WERI-Rb-1 (cell line): ENCODE results near the gene PM20D1.
"Not testable (repeated sequence)": the region's sequence is repeated elsewhere in the genome, so short reads cannot be mapped to it uniquely, and the experiment has no call there.

Experiments used
- DNase-seq: peaks from one replicate; pipeline ENCODE4 v3.0.0-alpha.2; 2020
- H3K27ac ChIP-seq: fragments of 250-450 bp; sonication (Bioruptor Pico); 2 replicates; pipeline ENCODE4 v1.5.1; 2020; ENCODE audit warnings: mild to moderate bottlenecking, moderate library complexity
- H3K27me3 ChIP-seq: fragments of 250-450 bp; sonication (Bioruptor Pico); 2 replicates; pipeline ENCODE4 v1.5.1; 2021; ENCODE audit warnings: mild to moderate bottlenecking, low read depth, moderate library complexity; ENCODE audit not compliant: insufficient read depth, severe bottlenecking
- H3K36me3 ChIP-seq: fragments of 250-450 bp; sonication (Bioruptor Pico); 2 replicates; pipeline ENCODE4 v1.5.1; 2020; ENCODE audit warnings: mild to moderate bottlenecking, moderate library complexity
- H3K4me3 ChIP-seq: 2 replicates; pipeline ENCODE4 v1.5.1; 2011; ENCODE audit warnings: low read depth, mild to moderate bottlenecking, control low read depth, low read length
- H3K9me3 ChIP-seq: fragments of 250-450 bp; sonication (Bioruptor Pico); 2 replicates; pipeline ENCODE4 v1.5.1; 2021; ENCODE audit warnings: mild to moderate bottlenecking, moderate library complexity; ENCODE audit not compliant: severe bottlenecking
- CTCF ChIP-seq: IDR thresholded peaks from 2 replicates; pipeline ENCODE4 v1.5.1; 2011; ENCODE audit warnings: low read depth, mild to moderate bottlenecking, control low read depth, inconsistent platforms, low read length

Gene PM20D1

GRCh38 chr1:205832326-205832751 lies 17.6 kb downstream of the PM20D1 start:
- no peaks in the 10 kb centered on the region for H3K9me3 ChIP-seq
- H3K27me3 ChIP-seq = no peaks in the 10 kb centered on the region
- TF ChIP-seq CTCF = no peak
- DNase-seq = no peak
- no peak overlapping the region for H3K4me3 ChIP-seq
- H3K27ac ChIP-seq = no peak overlapping the region
- no peaks in the 10 kb centered on the region for H3K36me3 ChIP-seq

GRCh38 chr1:205827623-205828022 lies 22.3 kb downstream of the PM20D1 start:
- peak; percentile 67 for TF ChIP-seq CTCF
- no peaks in the 10 kb centered on the region for H3K36me3 ChIP-seq
- no peaks in the 10 kb centered on the region for H3K9me3 ChIP-seq
- DNase-seq = peak; percentile 73
- H3K27ac ChIP-seq = no peak overlapping the region
- H3K27me3 ChIP-seq = no peaks in the 10 kb centered on the region
- no peak overlapping the region for H3K4me3 ChIP-seq

DNA sequence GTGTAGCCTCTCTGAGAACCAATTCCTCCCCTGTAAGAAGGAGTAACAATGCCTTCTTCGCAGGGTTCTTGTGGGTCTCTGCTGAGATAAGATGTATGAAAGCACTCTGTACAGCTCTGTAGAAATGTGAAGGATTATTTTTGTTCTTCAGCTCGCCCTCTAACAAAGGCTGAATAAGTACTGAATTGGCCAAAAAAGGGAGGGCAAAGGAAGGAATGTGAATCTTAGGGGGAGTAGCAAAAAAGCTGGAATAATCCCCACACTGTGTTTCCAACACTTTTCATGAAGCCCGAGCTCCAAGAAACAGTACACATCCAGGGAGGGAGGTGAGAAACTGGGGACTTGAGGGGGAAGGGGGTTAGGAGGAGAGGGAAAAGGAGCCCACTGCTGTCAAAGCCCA lies 22.9 kb downstream of the PM20D1 start:
- no peak overlapping the region for H3K4me3 ChIP-seq
- no peak for TF ChIP-seq CTCF
- H3K27ac ChIP-seq = no peak overlapping the region
- DNase-seq = no peak
- no peaks in the 10 kb centered on the region for H3K9me3 ChIP-seq
- no peaks in the 10 kb centered on the region for H3K27me3 ChIP-seq
- H3K36me3 ChIP-seq = no peaks in the 10 kb centered on the region

DNA sequence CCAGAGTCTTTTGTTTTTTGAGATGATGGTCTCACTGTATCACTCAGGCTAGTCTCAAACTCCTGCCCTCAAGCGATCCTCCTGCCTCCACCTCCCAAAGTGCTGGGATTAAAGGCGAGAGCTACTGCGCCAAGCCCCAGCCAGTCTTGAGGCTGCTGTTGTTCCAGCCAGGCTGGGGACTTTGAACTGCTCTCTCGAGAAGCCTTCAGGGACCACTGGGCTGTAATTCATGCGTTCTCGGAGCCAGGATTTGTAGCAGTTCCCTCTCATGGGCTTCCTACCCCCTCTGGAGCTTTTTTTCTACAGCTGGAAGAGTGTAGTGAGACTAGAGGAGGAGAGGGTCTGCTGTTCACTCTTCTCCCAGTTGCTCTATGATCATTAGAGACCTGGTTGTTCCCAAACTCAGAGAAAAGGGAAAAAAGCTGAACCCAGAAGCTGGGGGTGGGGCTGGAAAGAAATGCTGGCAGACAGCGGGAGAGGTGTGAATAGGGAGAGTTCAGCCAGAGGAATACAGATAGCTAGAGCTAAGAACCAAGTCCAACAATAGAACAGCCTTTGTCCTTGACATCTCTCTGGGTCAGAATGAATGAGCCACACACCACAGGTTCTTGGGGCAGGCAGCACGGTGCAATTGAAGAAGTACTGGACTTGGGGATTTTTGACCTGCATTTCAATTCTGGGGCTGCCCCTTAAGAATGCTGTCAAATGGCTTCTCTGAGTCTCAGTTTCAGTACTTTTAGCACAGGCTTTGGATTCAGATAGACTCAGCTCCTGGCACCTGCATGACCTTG lies 23.7 kb downstream of the PM20D1 start:
- DNase-seq = no peak
- no peaks in the 10 kb centered on the region for H3K9me3 ChIP-seq
- no peak overlapping the region for H3K27ac ChIP-seq

DNA sequence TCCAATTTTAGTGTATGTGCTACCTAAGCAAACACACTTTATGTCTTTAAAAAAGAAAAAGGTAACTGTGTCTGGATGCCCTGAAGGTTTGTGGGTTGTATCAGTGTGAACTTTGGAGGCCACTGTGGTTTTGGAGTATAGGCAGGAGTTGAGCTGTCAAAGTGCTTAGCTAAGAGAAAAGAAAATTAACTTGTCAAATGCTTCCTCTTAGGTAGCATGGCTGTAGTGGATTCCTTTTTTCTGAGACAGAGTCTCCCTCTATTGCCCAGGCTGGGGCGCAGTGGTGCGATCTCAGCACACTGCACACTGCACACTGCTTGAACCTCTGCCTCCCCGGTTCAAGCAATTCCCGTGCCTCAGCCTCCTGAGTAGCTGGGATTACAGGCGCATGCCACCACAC lies 25.8 kb downstream of the PM20D1 start:
- Histone ChIP-seq H3K36me3 (no peaks in the 10 kb centered on the region), H3K4me3 (no peak overlapping the region), H3K27me3 (no peaks in the 10 kb centered on the region), H3K27ac (no peak overlapping the region), H3K9me3 (no peaks in the 10 kb centered on the region)
- TF ChIP-seq CTCF = no peak
- DNase-seq = no peak

More for the DNA sequence above, 23.7 kb downstream of the PM20D1 start:
- no peaks in the 10 kb centered on the region for H3K36me3 ChIP-seq
- no peak for TF ChIP-seq CTCF
- H3K4me3 ChIP-seq = no peak overlapping the region
- no peaks in the 10 kb centered on the region for H3K27me3 ChIP-seq

DNA sequence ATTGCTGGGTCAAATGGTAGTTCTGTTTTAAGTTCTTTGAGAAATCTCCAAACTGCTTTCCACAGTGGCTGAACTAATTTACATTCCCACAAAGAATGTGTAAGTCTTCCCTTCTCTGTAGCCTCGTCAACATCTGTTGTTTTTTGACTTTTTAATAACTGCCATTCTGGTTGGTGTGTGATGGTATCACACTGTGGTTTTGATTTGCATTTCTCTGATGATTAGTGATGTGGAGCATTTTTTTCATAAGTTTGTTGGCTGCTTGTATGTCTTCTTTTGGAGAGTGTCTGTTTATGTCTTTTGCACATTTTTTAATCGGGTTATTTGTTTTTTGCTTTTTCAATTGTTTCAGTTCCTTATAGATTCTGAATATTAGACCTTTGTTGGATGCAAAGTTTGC lies 26.7 kb downstream of the PM20D1 start:
- H3K27me3 ChIP-seq, DNase-seq, H3K27ac ChIP-seq, H3K36me3 ChIP-seq, H3K4me3 ChIP-seq, H3K9me3 ChIP-seq: not testable (repeated sequence)
